HG02571 (cell line): ENCODE results near the gene MTFMT.
"Not testable (repeated sequence)": the region's sequence is repeated elsewhere in the genome, so short reads cannot be mapped to it uniquely, and the experiment has no call there.

Experiments used
- ATAC-seq: cut with Tn5 transposase; IDR thresholded peaks from one replicate; pipeline ENCODE4 v1.9.1; 2021; ENCODE audit warnings: mild to moderate bottlenecking, moderate library complexity; ENCODE audit not compliant: unreplicated experiment

The MTFMT gene

GRCh38 chr15:65060641-65061397 lies 31.4 kb upstream of the MTFMT start:
- no peak for ATAC-seq

DNA sequence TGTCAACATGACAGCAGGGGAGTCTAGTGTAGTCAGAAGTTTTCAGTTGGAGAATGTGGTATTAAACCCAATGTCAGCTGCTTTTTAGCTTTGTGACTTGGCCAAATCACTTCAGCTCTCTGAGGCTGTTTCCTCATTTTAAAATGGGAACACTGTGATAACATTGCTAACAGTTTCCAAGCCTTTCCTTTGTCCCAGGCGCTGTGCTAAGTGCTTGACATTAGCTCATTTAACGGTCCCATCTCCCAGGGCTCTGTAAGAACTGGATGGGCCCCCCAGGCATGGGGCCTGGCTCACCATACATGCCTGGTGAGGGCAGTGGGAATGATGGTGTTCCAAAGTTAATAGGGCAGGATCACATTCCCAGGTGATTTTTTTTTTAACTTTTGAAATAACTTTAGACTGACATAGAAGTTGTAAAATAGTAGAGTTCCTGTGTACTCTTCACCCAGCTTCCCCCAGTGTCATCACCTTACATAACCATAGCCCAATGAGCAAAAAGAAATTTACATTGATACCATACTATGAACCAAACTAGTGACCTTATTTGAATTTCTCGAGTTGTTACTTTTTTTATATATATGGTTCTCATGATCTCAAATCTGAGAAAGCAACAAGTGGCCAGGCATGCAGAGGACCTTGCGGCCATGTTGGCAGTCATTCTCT lies 30.6 kb upstream of the MTFMT start:
- no peak for ATAC-seq

DNA sequence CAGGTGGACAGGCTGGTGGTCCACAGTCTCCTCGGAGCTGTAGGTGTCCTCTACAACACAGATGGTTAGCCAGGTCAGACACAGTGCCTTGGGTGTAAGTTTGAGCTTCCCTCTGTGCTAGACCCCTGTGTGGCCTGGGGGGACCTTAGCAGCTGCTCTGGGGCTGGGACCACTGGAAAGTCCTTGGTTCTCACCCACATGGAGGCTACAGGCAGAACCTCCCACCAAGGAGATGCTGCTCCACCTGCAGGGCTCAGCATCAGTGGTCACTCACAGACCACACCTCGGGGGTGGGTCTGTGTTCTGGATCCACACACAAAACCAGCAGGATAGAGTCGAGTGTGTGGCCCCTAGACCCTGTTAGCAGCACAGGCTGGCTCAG lies 29.9 kb upstream of the MTFMT start:
- no peak for ATAC-seq

GRCh38 chr15:65058394-65059368 lies 29.2 kb upstream of the MTFMT start:
- no peak for ATAC-seq

DNA sequence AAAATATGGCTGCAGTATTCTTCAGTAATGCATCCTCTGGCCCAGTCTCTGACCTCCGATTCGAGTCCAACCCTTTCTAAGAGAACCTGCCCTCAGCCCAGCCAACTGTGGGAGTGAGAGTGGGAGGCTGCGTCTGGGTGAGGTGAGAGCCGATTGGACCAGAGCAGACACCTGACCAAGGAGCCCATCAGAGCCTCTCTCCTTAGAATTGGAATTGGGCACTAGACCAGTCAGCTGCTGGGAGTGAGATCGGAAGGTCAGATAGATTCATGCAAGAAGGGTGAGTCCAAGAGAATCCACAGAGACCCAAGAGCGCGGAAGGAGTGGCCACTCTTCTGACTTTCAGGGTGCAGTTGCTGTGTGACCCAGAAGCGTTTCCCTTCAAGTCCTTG lies 28.1 kb upstream of the MTFMT start:
- no peak for ATAC-seq

- no peak for ATAC-seq
Measured at GRCh38 chr15:65056868-65057548, 27.6 kb upstream of the MTFMT start.

GRCh38 chr15:65056106-65056505 lies 26.7 kb upstream of the MTFMT start:
- no peak for ATAC-seq

DNA sequence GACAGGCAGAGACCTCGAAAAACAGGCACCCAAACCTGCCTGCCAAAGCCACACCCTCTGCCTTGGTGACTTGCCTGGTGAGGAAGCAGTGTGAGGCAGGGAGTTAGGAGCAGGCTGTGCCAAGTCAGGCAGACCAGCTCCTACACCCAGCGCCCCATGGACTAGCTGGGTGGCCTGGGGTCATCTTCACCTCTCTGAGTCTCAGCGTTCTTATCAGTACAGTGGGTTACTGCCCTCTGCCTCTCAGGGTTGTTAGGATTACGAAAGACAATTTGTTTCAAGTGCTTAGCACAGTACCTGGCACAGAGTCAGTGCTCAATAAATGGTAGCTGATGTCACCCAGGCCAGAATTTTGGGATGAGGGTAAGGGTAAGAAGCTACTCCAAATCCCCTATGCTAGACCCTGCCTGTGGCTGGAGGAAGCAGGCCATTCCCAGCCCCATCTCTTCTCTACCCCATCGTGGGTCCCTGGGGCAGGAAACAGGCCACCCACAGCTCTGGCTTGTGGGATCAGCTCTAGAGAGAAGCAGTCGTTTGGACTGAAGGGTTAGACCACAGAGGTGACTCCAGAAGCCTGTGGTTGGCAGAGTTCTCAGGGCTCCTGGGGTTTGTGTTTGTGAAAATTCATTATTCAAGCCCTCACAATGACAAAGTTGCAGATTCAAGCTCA lies 25.9 kb upstream of the MTFMT start:
- no peak for ATAC-seq

DNA sequence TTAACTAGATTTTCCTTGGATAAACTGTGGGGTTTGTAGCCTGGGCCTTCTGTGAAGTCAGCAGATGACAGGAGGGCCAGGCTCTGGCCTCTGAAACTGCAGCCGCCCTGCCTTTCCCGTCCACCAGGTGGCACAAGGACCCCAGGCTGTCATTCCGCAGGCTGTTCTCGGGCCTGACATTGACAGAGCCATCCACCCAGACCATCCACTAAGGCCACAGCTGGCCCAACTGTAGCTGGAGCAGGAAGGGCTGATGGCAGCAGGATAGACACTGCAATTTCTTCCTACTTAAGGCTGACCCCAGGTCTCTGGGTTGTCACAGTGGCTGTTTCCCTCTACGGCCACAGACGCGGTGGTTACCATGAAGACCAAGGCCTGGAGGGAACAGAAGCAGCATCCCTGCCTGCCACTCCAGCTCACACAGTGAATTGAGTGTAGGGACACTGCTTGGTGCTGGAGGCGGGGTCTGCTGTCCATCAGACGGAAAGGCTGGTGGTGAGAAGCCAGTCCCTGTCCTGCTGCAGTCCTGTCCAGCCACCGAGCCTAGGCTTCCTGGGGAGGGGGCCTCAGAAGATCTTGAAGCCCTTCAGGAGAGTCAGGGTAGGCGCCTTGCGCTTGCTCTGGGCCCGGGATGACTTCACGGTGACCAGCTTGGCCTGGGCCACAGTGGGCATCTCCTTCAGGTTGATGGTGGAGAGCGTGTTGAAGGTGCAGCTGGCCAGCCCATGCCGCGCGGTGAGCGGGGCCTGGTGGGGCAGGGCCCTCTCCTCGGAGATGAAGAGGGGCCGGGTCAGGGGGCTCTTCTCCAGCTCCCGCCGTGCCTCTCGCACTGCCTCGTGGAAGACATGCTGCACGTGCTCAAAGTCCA lies 25.1 kb upstream of the MTFMT start:
- ATAC-seq = no peak

DNA sequence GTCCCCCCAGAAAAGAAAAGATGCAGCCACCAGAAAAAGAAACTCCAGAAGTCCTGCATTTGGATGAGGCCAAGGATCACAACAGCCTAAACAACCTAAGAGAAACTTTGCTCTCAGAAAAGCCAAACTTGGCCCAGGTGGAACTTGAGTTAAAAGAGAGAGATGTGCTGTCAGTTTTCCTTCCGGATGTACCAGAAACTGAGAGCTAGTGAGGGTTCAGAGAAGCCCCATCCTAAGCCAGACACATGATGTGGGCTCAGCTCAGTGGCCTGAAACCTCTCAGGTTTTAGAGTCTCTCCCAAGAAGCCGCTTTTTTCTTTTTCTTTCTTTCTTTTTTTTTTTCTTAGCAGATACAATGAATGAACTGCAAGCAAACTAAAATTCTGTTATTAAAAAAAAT lies 23.5 kb upstream of the MTFMT start:
- no peak for ATAC-seq

DNA sequence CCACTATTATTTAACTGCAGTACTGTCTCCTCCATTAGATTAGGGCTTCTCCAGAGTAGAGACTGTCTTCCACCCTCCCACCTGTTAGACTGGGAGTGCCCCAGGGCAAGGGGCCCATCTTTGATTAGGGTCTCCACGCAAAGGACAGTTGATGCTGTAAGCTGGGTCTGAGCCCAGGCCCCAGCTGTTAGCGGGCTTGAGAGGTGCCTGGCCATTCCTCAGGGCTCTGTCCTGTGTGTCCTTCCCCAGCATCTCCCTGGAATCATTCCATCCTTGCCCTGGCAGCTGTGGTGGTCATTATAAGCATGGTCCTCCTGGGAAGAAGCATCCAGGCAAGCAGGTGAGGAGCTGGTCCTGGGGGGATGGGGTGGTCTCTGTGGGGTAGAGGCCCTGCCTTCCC lies 21.8 kb upstream of the MTFMT start:
- no peak for ATAC-seq

- ATAC-seq = no peak
Measured at GRCh38 chr15:65050270-65050669, 20.8 kb upstream of the MTFMT start.

DNA sequence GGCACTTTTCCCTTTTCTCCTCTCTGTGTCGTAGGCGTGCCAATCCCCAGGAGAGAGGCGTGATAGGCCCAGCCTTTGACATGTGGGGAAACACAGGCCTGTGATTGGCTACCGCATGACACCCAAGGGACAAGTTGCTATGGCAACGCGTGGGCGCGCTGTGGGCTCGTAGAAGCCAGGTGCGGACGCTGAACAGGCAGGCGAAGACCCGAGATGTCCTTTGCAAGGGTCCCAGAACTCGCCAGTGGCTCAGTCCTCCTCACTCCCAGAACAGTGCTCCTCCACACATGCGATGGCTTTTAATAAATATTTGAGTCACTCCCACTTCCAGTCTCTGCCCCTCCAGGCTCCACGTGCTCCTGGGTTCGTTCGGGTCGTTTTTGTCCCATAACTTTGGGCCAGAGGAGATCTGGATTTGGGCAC lies 20.0 kb upstream of the MTFMT start:
- ATAC-seq = peak; percentile 83

GRCh38 chr15:65048241-65048640 lies 18.8 kb upstream of the MTFMT start:
- no peak for ATAC-seq

GRCh38 chr15:65044724-65045481 lies 15.5 kb upstream of the MTFMT start, which contains the start of gene SLC51B:
TSS of gene SLC51B (plus strand) at chr15:65045387. CDS start at chr15:65050005, 4,618 bp downstream.
- no peak for ATAC-seq

GRCh38 chr15:65044218-65044617 lies 14.8 kb upstream of the MTFMT start:
- ATAC-seq = not testable (repeated sequence)

DNA sequence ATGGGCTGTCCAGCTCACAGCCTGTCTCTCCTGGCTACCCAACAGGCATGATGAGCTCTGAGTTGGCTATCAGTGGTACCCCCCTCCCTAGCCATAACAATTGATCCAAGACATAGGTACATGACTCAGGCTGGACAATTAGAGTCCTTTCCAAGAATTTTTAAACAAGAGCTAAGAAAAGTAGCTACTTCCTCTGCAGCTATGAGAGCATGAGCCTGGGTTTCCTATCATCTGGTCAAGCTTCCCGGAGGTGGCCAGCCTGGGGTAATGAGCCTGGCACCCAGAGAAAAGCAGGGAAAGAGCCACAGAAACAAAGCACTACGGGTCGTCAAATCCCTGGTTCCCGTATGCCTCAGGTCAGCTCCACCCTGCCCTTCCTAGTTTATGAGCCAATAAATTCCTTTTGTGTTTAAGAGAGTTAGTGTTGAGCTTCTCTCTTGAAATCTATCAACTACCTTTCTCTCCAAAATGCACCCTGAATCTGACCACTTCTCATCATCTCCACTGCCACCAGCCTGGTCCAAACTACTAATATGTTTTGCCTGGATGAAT lies 13.4 kb upstream of the MTFMT start:
- ATAC-seq = no peak

DNA sequence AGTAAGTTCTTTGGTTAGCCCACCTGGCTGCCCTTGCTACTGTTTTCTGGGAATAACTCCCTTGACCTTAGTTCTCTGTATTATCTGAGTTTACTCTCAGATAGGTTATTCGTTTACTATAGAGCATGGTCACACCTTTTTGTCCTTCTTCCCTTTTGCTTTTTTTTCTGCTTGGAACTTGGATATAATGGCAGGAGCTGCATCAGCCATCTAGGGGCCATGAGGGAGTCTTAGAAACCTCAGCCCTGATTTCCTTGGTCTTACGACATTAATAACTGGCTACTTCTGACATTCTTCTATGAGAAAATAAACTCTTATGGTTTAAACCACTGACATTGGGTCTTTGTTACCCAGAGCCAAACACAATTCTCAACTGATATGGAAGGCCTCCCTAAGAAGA lies 12.3 kb upstream of the MTFMT start:
- ATAC-seq = no peak
